ENCODE results near the gene IL9. TPM values are rescaled to one million over a fixed set of nuclear protein-coding genes. Genes with fewer than 3 reads are reported as not detected.

The IL9 gene
- total and polyA plus RNA-seq, 2 experiments from 2014 or later: not detected

- no peaks in the 10 kb centered on the region for H3K79me2 ChIP-seq
- WGBS (ENCODE audit: low lambda C conversion rate, missing lambda C conversion rate): 12% methylated on average over 3 of the region's 3 CpGs
- TF ChIP-seq EZH2 (IDR thresholded peaks at IDR 0.05; ENCODE audit: borderline replicate concordance) (no peak), EZH2phosphoT487 (IDR thresholded peaks at IDR 0.05; ENCODE audit: low read depth, severe bottlenecking, unreplicated experiment) (no peak), CTCF (IDR thresholded peaks at IDR 0.05; ENCODE audit: poor library complexity) (no peak)
- no peak overlapping the region for H3K27ac ChIP-seq
- H3K36me3 ChIP-seq (replicated peaks; ENCODE audit: insufficient read depth, low read depth): no peaks in the 10 kb centered on the region
- no peak overlapping the region for H3K4me2 ChIP-seq
- no peak overlapping the region for H2AFZ ChIP-seq
- no peaks in the 10 kb centered on the region for H3K4me1 ChIP-seq (ENCODE audit: insufficient read depth)
- H4K20me1 ChIP-seq (ENCODE audit: insufficient read depth, poor library complexity, severe bottlenecking): no peaks in the 10 kb centered on the region
- H3K9me2 ChIP-seq (replicated peaks; ENCODE audit: insufficient read depth): no peaks in the 10 kb centered on the region
- DNase-seq (ENCODE audit: low spot score): no peak
- peaks cover 33% of the 10 kb centered on the region for H3K27me3 ChIP-seq
- no peaks in the 10 kb centered on the region for H3K9me3 ChIP-seq (ENCODE audit: low read depth)
- no peak overlapping the region for H3K4me3 ChIP-seq
These were observed 6.0 kb upstream of the IL9 start for GRCh38 chr5:135901633-135902032.

GRCh38 chr5:135900276-135900675 lies 4.6 kb upstream of the IL9 start:
- Histone ChIP-seq H4K20me1 (ENCODE audit: insufficient read depth, poor library complexity, severe bottlenecking) (no peaks in the 10 kb centered on the region), H3K27me3 (peaks cover 36% of the 10 kb centered on the region), H3K9me3 (ENCODE audit: low read depth) (no peaks in the 10 kb centered on the region), H3K36me3 (replicated peaks; ENCODE audit: insufficient read depth, low read depth) (no peaks in the 10 kb centered on the region), H3K4me1 (ENCODE audit: insufficient read depth) (no peaks in the 10 kb centered on the region), H3K4me2 (no peak overlapping the region), H3K9me2 (replicated peaks; ENCODE audit: insufficient read depth) (no peaks in the 10 kb centered on the region), H3K79me2 (no peaks in the 10 kb centered on the region), H2AFZ (no peak overlapping the region), H3K4me3 (no peak overlapping the region), H3K27ac (no peak overlapping the region)
- WGBS (ENCODE audit: low lambda C conversion rate, missing lambda C conversion rate): 59% methylated on average over 3 of the region's 3 CpGs
- DNase-seq (ENCODE audit: low spot score): no peak
- TF ChIP-seq CTCF (IDR thresholded peaks at IDR 0.05; ENCODE audit: poor library complexity): no peak
- no peak for TF ChIP-seq EZH2 (IDR thresholded peaks at IDR 0.05; ENCODE audit: borderline replicate concordance)
- TF ChIP-seq EZH2phosphoT487 (IDR thresholded peaks at IDR 0.05; ENCODE audit: low read depth, severe bottlenecking, unreplicated experiment): no peak

GRCh38 chr5:135898651-135899050 lies 3.0 kb upstream of the IL9 start:
- Histone ChIP-seq H3K9me2 (replicated peaks; ENCODE audit: insufficient read depth) (no peaks in the 10 kb centered on the region), H3K4me3 (no peak overlapping the region), H3K27me3 (peaks cover 37% of the 10 kb centered on the region), H3K79me2 (no peaks in the 10 kb centered on the region), H4K20me1 (ENCODE audit: insufficient read depth, poor library complexity, severe bottlenecking) (no peaks in the 10 kb centered on the region), H3K36me3 (replicated peaks; ENCODE audit: insufficient read depth, low read depth) (no peaks in the 10 kb centered on the region), H3K4me1 (ENCODE audit: insufficient read depth) (no peaks in the 10 kb centered on the region), H3K4me2 (no peak overlapping the region), H2AFZ (no peak overlapping the region), H3K9me3 (ENCODE audit: low read depth) (no peaks in the 10 kb centered on the region), H3K27ac (no peak overlapping the region)
- 77% methylated on average over 6 of the region's 6 CpGs for WGBS (ENCODE audit: low lambda C conversion rate, missing lambda C conversion rate)
- DNase-seq (ENCODE audit: low spot score): no peak
- TF ChIP-seq EZH2phosphoT487 (IDR thresholded peaks at IDR 0.05; ENCODE audit: low read depth, severe bottlenecking, unreplicated experiment): no peak
- TF ChIP-seq CTCF (IDR thresholded peaks at IDR 0.05; ENCODE audit: poor library complexity): no peak
- no peak for TF ChIP-seq EZH2 (IDR thresholded peaks at IDR 0.05; ENCODE audit: borderline replicate concordance)

GRCh38 chr5:135894789-135895188 lies 852 bp downstream of the IL9 start:
- Histone ChIP-seq H3K36me3 (replicated peaks; ENCODE audit: insufficient read depth, low read depth) (no peaks in the 10 kb centered on the region), H3K27ac (no peak overlapping the region), H3K9me3 (ENCODE audit: low read depth) (no peaks in the 10 kb centered on the region), H2AFZ (no peak overlapping the region), H3K27me3 (peaks cover 24% of the 10 kb centered on the region), H3K4me1 (ENCODE audit: insufficient read depth) (no peaks in the 10 kb centered on the region), H3K9me2 (replicated peaks; ENCODE audit: insufficient read depth) (no peaks in the 10 kb centered on the region), H3K4me3 (no peak overlapping the region), H4K20me1 (ENCODE audit: insufficient read depth, poor library complexity, severe bottlenecking) (no peaks in the 10 kb centered on the region), H3K79me2 (no peaks in the 10 kb centered on the region), H3K4me2 (no peak overlapping the region)
- 36% methylated on average over 2 of the region's 2 CpGs for WGBS (ENCODE audit: low lambda C conversion rate, missing lambda C conversion rate)
- no peak for DNase-seq (ENCODE audit: low spot score)
- TF ChIP-seq CTCF (IDR thresholded peaks at IDR 0.05; ENCODE audit: poor library complexity): no peak
- no peak for TF ChIP-seq EZH2 (IDR thresholded peaks at IDR 0.05; ENCODE audit: borderline replicate concordance)
- TF ChIP-seq EZH2phosphoT487 (IDR thresholded peaks at IDR 0.05; ENCODE audit: low read depth, severe bottlenecking, unreplicated experiment): no peak

Measured in hepatocyte (in vitro differentiated cells).